Measurements from ENCODE around the gene MED26. TPM values are rescaled to one million over a fixed set of nuclear protein-coding genes. Genes with fewer than 3 reads are reported as not detected.

Gene MED26
- total and polyA plus RNA-seq, 2 experiments from 2014 or later: 7.4 to 15.4 TPM

- H3K4me3 ChIP-seq: no peak overlapping the region
- no peak overlapping the region for H2AFZ ChIP-seq
- H3F3A ChIP-seq (replicated peaks; ENCODE audit: low read depth): peaks cover 12% of the 10 kb centered on the region; the same call in 1 of the 2 replicates
- Mint-ChIP-seq H3K4me1 (no peaks in the 10 kb centered on the region; the same call in 2 of the 3 replicates), H3K4me3 (no peak overlapping the region), H3K27ac (no peak overlapping the region), H3K27me3 (ENCODE audit: insufficient read depth, low read depth, poor library complexity) (peaks cover 2% of the 10 kb centered on the region), H3K9me3 (no peaks in the 10 kb centered on the region), H3K36me3 (ENCODE audit: low read depth) (peaks cover 59% of the 10 kb centered on the region)
- H3K4me2 ChIP-seq: no peak overlapping the region
- H3K9me2 ChIP-seq (ENCODE audit: insufficient read depth): no peaks in the 10 kb centered on the region
- ATAC-seq (no peak), DNase-seq (ENCODE audit: low spot score) (no peak)
- peaks cover 19% of the 10 kb centered on the region for H3K36me3 ChIP-seq (ENCODE audit: insufficient read depth)
- peaks cover 11% of the 10 kb centered on the region for H4K20me1 ChIP-seq (replicated peaks; ENCODE audit: insufficient read depth)
- TF ChIP-seq NANOG (IDR thresholded peaks at IDR 0.05; ENCODE audit: borderline replicate concordance) (no peak), ZNF331 (CRISPR knock-in tag; IDR thresholded peaks at IDR 0.05; ENCODE audit: low read depth) (no peak), POLR2AphosphoS5 (IDR thresholded peaks at IDR 0.05; ENCODE audit: low read depth) (no peak), JUNB (IDR thresholded peaks at IDR 0.05; ENCODE audit: unreplicated experiment) (no peak), CTCF (conservative IDR thresholded peaks at IDR 0.05; ENCODE audit: low read depth in 2 of 2) (no peak), EZH2phosphoT487 (IDR thresholded peaks at IDR 0.05; ENCODE audit: unreplicated experiment) (no peak), ZNF462 (CRISPR knock-in tag; IDR thresholded peaks at IDR 0.05) (no peak), ZNF114 (CRISPR knock-in tag; IDR thresholded peaks at IDR 0.05) (no peak), EZH2 (IDR thresholded peaks at IDR 0.05; ENCODE audit: low read depth, unreplicated experiment) (no peak), CREB1 (CRISPR knock-in tag; IDR thresholded peaks at IDR 0.05; ENCODE audit: low read depth) (no peak), STAT1 (IDR thresholded peaks at IDR 0.05; ENCODE audit: unreplicated experiment) (no peak), REST (IDR thresholded peaks at IDR 0.05; ENCODE audit: unreplicated experiment) (no peak)
- TF ChIP-seq, protein P1, sequence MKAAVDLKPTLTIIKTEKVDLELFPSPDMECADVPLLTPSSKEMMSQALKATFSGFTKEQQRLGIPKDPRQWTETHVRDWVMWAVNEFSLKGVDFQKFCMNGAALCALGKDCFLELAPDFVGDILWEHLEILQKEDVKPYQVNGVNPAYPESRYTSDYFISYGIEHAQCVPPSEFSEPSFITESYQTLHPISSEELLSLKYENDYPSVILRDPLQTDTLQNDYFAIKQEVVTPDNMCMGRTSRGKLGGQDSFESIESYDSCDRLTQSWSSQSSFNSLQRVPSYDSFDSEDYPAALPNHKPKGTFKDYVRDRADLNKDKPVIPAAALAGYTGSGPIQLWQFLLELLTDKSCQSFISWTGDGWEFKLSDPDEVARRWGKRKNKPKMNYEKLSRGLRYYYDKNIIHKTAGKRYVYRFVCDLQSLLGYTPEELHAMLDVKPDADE (IDR thresholded peaks at IDR 0.05): no peak
- no peak overlapping the region for H3K27ac ChIP-seq (ENCODE audit: low read depth)
- no peaks in the 10 kb centered on the region for H3K27me3 ChIP-seq (ENCODE audit: insufficient read depth)
- peaks cover 3% of the 10 kb centered on the region; the same call in 1 of the 2 replicates for H3K4me1 ChIP-seq (ENCODE audit: insufficient read depth)
- peaks cover 26% of the 10 kb centered on the region for H3K79me2 ChIP-seq (replicated peaks; ENCODE audit: insufficient read depth)
Observed at GRCh38 chr19:16566161-16566560, 61.8 kb downstream of the MED26 start.
